Endothelial cell of umbilical vein (primary cell): Measurements from ENCODE around the gene SLC12A9. TPM values are rescaled to one million over a fixed set of nuclear protein-coding genes. Genes with fewer than 3 reads are reported as not detected.
A peak's percentile ranks its signal among the peaks of the same experiment; 100 is the strongest.

Experiments
- BruUV-seq: library from RNA; stranded (reverse); fragments of 400-500 nt; replicated peaks from 2 replicates; lab custom pipeline; 2021; lab: Mats Ljungman, UMichigan
- CTCF ChIA-PET: fragments of 300-600, 350-600 bp; sonication (Branson Sonifier 250); formaldehyde crosslinking; loops from one replicate; lab custom pipeline; 2021; ENCODE audit warnings: antibody characterized with exemption, inconsistent platforms; lab: Charles Lee
- POLR2A ChIA-PET: fragments of 300-600, 350-600 bp; sonication (Branson Sonifier 250); formaldehyde crosslinking; loops from one replicate; lab custom pipeline; 2021; ENCODE audit warnings: antibody characterized with exemption, inconsistent platforms; lab: Charles Lee
- DNase-seq: peaks from one replicate; pipeline ENCODE4 v3.0.0-alpha.2; 2011; ENCODE audit warnings: low read depth, low spot score
- FAIRE-seq: peaks from 2 replicates; lab custom pipeline; 2011; peaks lifted over from hg19 to GRCh38; lab: Jason Lieb, UNC
- H2AFZ ChIP-seq: 2 replicates; pipeline ENCODE4 v1.6.0; 2012; ENCODE audit warnings: low read depth, low read length, control low read depth, inconsistent platforms
- H3K27ac ChIP-seq: 2 replicates; pipeline ENCODE4 v1.5.1; 2011; ENCODE audit warnings: low read depth, mild to moderate bottlenecking, control low read depth, low read length, moderate library complexity; ENCODE audit not compliant: insufficient read depth
- H3K27me3 ChIP-seq, 2 experiments: 2 replicates each; pipeline versions ENCODE4 v1.6.0 to v1.6.1; 2011; ENCODE audit warnings: low read length in 2 of 2, mixed read lengths in 1 of 2; ENCODE audit not compliant: control insufficient read depth in 2 of 2, insufficient read depth in 2 of 2
- H3K36me3 ChIP-seq, 2 experiments: 2 replicates in 1 of 2; 3 replicates in 1 of 2; pipeline ENCODE4 v1.5.1; 2011; ENCODE audit warnings: low read length in 2 of 2, mild to moderate bottlenecking in 1 of 2, moderate library complexity in 1 of 2; ENCODE audit not compliant: control insufficient read depth in 2 of 2, insufficient read depth in 2 of 2; ENCODE audit errors: extremely low read depth in 1 of 2
- H3K4me1 ChIP-seq: 3 replicates; pipeline ENCODE4 v1.5.1; 2011; ENCODE audit warnings: mild to moderate bottlenecking, low read length; ENCODE audit not compliant: control insufficient read depth, insufficient read depth; ENCODE audit errors: extremely low read depth
- H3K4me2 ChIP-seq: 2 replicates; pipeline ENCODE4 v1.6.1; 2011; ENCODE audit warnings: low read length, control low read depth, mixed read lengths; ENCODE audit not compliant: insufficient read depth
- H3K4me3 ChIP-seq, 3 experiments: fragments of 200-600 bp in 1 of 3; sonication (generic), shearing (Covaris generic) in 1 of 3; replicated peaks in 1 of 3; 2 replicates each; pipeline ENCODE4 v1.5.1; 2011 to 2016; ENCODE audit warnings: control low read depth in 3 of 3, low read length in 3 of 3, mild to moderate bottlenecking in 2 of 3, inconsistent platforms in 1 of 3, low read depth in 1 of 3, moderate library complexity in 1 of 3; ENCODE audit not compliant: insufficient read depth in 1 of 3
- H3K79me2 ChIP-seq: 2 replicates; pipeline ENCODE4 v1.6.0; 2012; ENCODE audit warnings: low read length, inconsistent platforms; ENCODE audit not compliant: control insufficient read depth, insufficient read depth
- H3K9ac ChIP-seq: replicated peaks from 2 replicates; pipeline ENCODE3; 2011; ENCODE audit warnings: low read length, control low read depth; ENCODE audit not compliant: insufficient read depth; ENCODE audit errors: extremely low read depth
- H3K9me1 ChIP-seq: replicated peaks from 3 replicates; pipeline ENCODE4 v1.6.0; 2011; ENCODE audit warnings: mild to moderate bottlenecking, low read length; ENCODE audit not compliant: control insufficient read depth, insufficient read depth; ENCODE audit errors: extremely low read depth
- H3K9me3 ChIP-seq: replicated peaks from 2 replicates; pipeline ENCODE4 v1.5.1; 2012; ENCODE audit warnings: low read length, inconsistent platforms; ENCODE audit not compliant: control insufficient read depth, insufficient read depth
- H4K20me1 ChIP-seq: replicated peaks from 2 replicates; pipeline ENCODE3; 2011; ENCODE audit warnings: mild to moderate bottlenecking, low read length; ENCODE audit not compliant: control insufficient read depth, insufficient read depth; ENCODE audit errors: extremely low read depth
- CTCF ChIP-seq, 2 donors: IDR thresholded peaks; 1 replicate in 1 of 2; 2 replicates in 1 of 2; pipeline ENCODE4 v1.5.1; 2011; ENCODE audit warnings: low read length in 2 of 2, mild to moderate bottlenecking in 2 of 2, moderate library complexity in 2 of 2, control low read depth in 1 of 2, inconsistent platforms in 1 of 2, low read depth in 1 of 2; ENCODE audit not compliant: insufficient read depth in 1 of 2; ENCODE audit errors: extremely low read depth in 1 of 2
- EZH2 ChIP-seq: IDR thresholded peaks from 2 replicates; pipeline ENCODE4 v1.6.1; 2012; ENCODE audit warnings: borderline replicate concordance, low read depth, mild to moderate bottlenecking, moderate library complexity, low read length, inconsistent platforms; ENCODE audit not compliant: severe bottlenecking
- FOS ChIP-seq: IDR thresholded peaks from 2 replicates; pipeline ENCODE4 v1.6.1; 2011; ENCODE audit warnings: mild to moderate bottlenecking, low read length, moderate library complexity, borderline replicate concordance; ENCODE audit not compliant: insufficient read depth
- GATA2 ChIP-seq: IDR thresholded peaks from 2 replicates; pipeline ENCODE4 v1.7.0; 2011; ENCODE audit warnings: low read depth, mild to moderate bottlenecking, moderate library complexity, mixed read lengths, low read length; ENCODE audit not compliant: insufficient read length, insufficient read depth
- JUN ChIP-seq: IDR thresholded peaks from 2 replicates; pipeline ENCODE4 v1.6.1; 2011; ENCODE audit warnings: borderline replicate concordance, low read depth; ENCODE audit not compliant: insufficient read length, insufficient read depth
- MAX ChIP-seq: IDR thresholded peaks from 2 replicates; pipeline ENCODE4 v1.6.1; 2011; ENCODE audit not compliant: insufficient read depth, insufficient read length
- MYC ChIP-seq: IDR thresholded peaks from one replicate; pipeline ENCODE4 v1.6.1; 2011; ENCODE audit warnings: mild to moderate bottlenecking, low read depth, low read length
- POLR2A ChIP-seq: IDR thresholded peaks from 2 replicates; pipeline ENCODE4 v1.6.1; 2012; ENCODE audit warnings: low read depth, mild to moderate bottlenecking, control low read depth, low read length
- POLR2AphosphoS5 ChIP-seq: IDR thresholded peaks from 2 replicates; pipeline ENCODE4 v1.6.1; 2012; ENCODE audit warnings: low read depth, mild to moderate bottlenecking, control low read depth, low read length, moderate library complexity; ENCODE audit not compliant: insufficient read depth
- dilution Hi-C: fragments of 300-500 bp; cut with MboI; formaldehyde crosslinking; loops from one replicate; pipeline ENCODE4 v1.15.0; 2019; ENCODE audit warnings: low sequenced_read_pairs; ENCODE audit not compliant: extremely low pct_ligation_motif_present
- intact Hi-C: fragments of 100-400 bp; cut with micrococcal nuclease; formaldehyde crosslinking; loops from one replicate; pipeline ENCODE4 v1.10.0; 2022
- polyA plus RNA-seq, 4 experiments: library from polyadenylated mRNA; depleted of rRNA in 3 of 4; stranded (reverse) in 3 of 4; unstranded in 1 of 4; fragments of >200 nt; gene quantifications; 2 replicates each; pipeline versions ENCODE4 v1.2.1 to v1.2.3, GENCODE V29; 2011 to 2012; ENCODE audit warnings: missing spikeins in 1 of 4
- total RNA-seq: library from RNA; stranded (reverse); gene quantifications from 2 replicates; pipeline ENCODE4 v1.2.3, GENCODE V29; 2021

Gene SLC12A9
- total and polyA plus RNA-seq, 2 donors (not counting 3 experiments of a cell fraction or from before 2014, with no cell fraction given) = 35.0 to 37.0 TPM

GRCh38 chr7:100890653-100891567 is 38.4 kb downstream of the SLC12A9 start:
- no TSS peak for BruUV-seq
- POLR2A ChIA-PET = interaction anchor here (1.3 to 4.2 kb wide), 2 partner anchors 15 to 96 kb away, joined by 3 to 27 read pairs; partner anchors contain the start of gene SRRT
- Histone ChIP-seq H3K4me1 (peaks cover 45% of the 10 kb centered on the region), H3K79me2 (peaks cover 15% of the 10 kb centered on the region), H3K9ac (no peak overlapping the region), H3K27ac (no peak overlapping the region), H3K9me1 (no peaks in the 10 kb centered on the region), H3K9me3 (no peaks in the 10 kb centered on the region), H3K27me3 (peaks cover under 1 to 9% of the 10 kb centered on the region in 2 experiments), H3K4me3 (peak overlapping the region in 2 of 3 experiments; percentile 8 to 37), H4K20me1 (no peaks in the 10 kb centered on the region), H3K4me2 (peak overlapping the region; percentile 43), H3K36me3 (peaks cover 9 to 19% of the 10 kb centered on the region in 2 experiments), H2AFZ (peak overlapping the region; percentile 80)
- DNase-seq = no peak
- intact Hi-C loops (loop anchor here (5.0 to 10.0 kb wide), 3 partner anchors 76 to 404 kb away; partner anchors contain the start of genes MUC12 and VGF), dilution Hi-C loops (no loop called here)
- CTCF ChIA-PET = interaction anchor here (0.6 to 1.4 kb wide), 8 partner anchors 20 to 401 kb away, joined by 3 to 13 read pairs (median 5); partner anchors contain the start of gene POP7
- peak; percentile 65 for FAIRE-seq
- TF ChIP-seq POLR2A = no peak
- TF ChIP-seq EZH2 = peak; percentile 33

GRCh38 chr7:100891568-100892247 is 39.2 kb downstream of the SLC12A9 start:
- H3K27ac ChIP-seq = no peak overlapping the region
- no TSS peak for BruUV-seq
- H3K4me2 ChIP-seq = no peak overlapping the region
- H2AFZ ChIP-seq = no peak overlapping the region
- TF ChIP-seq CTCF (IDR thresholded peaks at IDR 0.05; ENCODE audit: extremely low read depth in 1 of 2, insufficient read depth in 1 of 2, low read depth in 1 of 2, low read length in 2 of 2) (no peak), JUN (no peak), MAX (no peak), EZH2 (no peak), POLR2AphosphoS5 (no peak), POLR2A (no peak), FOS (no peak), MYC (no peak), GATA2 (no peak)
- no peaks in the 10 kb centered on the region for H4K20me1 ChIP-seq
- intact Hi-C loops = loop anchor here (5.0 to 10.0 kb wide), 3 partner anchors 76 to 403 kb away; partner anchors contain the start of genes MUC12 and VGF
- peaks cover 7 to 17% of the 10 kb centered on the region in 2 experiments for H3K27me3 ChIP-seq
- H3K9me3 ChIP-seq = no peaks in the 10 kb centered on the region
- dilution Hi-C loops = no loop called here
- H3K9ac ChIP-seq = no peak overlapping the region
- ChIA-PET CTCF (interaction anchor here (0.6 to 1.4 kb wide), 4 partner anchors 28 to 400 kb away, joined by 3 to 5 read pairs (median 4); no protein-coding TSS in a partner anchor), POLR2A (no interaction called here)
- no peaks in the 10 kb centered on the region for H3K9me1 ChIP-seq
- DNase-seq (no peak), FAIRE-seq (no peak)
- H3K4me3 ChIP-seq = no peak overlapping the region
- peaks cover 15% of the 10 kb centered on the region for H3K79me2 ChIP-seq
- peaks cover 5 to 12% of the 10 kb centered on the region in 2 experiments for H3K36me3 ChIP-seq
- H3K4me1 ChIP-seq = peaks cover 45% of the 10 kb centered on the region
